NCI-H1105 treated with DMSO at 0.1 percent for 48 hours (cell line): ENCODE measurements around the gene GPR35.

Experiments used
- DNase-seq: peaks from one replicate; lab custom pipeline; 2025; lab: John Stamatoyannopoulos, UW

The GPR35 gene

DNA sequence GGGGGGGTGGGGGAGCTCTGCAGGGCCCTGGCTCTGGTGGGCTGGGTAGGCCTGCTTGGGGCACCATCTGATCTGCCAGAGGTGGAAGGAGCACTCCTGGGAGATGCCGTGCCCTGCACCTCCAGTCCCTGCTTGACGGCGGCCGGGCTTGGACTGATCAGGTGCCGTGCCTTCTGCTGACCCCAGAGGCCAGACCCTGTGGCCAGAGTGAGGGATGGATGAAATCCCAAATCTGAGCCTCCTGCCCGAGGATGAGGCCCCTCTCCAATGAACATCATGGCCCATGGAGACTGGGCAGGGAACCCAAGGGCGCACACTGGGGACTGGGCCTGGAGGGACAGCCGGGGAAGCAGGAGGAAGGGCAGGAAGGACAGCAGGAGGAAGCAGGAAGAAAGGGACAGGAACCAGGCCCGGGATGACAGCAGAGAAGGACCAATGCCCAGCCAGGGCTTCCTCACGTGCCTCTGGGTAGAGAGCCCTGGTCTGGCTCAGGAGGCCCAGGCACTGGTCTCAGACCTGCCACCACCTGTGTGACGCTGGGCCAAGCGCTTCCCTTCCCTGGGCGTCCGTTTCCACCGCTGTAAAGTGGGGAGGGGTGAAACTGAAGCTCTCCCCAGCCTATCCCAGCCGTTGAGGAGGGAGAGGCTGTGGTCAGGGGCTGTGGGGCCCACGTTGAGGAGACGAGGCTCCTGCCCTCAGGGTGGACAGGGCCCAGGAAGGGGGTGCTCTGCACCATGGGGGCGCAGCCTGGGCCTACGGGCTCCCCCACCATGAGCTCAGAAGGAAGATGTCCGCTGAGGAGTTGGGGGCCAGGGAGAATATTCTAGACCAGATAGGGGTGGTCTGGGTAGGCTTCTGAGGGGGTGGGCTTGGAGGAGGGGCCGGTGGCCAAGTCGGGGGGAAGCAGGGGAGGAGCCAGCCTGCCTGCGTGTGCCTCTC lies 1.0 kb upstream of the GPR35 start:
- no peak for DNase-seq

DNA sequence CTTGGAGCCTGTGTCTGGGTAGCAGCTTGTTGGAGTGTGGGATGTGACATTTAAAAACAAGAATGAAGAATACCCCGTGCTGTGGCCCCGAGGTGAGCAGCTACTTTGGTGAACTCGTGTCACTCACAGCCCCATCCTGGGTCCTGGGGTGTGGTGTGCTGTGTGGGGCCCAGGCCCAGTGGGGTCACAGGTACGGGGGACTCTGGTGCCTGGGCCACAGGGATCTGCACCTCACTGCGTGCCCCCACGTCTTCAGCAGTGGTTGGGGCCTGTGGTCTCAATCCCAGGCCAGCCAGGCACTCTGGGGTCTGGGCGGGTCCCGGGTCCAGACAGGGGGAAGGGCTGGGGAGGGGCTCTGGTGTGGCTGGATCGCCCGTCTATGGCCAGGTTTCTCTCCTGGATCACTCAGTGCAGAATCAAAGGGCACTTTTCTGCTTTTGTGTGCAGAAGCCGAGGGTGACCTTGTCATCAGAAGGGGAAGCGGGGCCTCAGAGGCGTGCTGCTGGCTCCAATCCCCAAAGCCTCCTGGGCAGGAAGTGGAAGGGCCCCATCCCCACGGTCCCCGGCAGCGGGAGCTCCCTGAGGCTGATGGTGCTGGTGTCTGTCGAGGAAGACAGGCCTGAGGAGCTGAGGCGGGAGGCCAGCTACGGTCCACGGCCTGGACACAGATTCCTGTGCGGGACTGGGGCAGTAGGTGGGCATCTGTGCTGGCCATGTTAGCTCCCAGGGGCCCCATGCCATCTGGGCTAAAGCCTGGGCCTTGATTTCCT lies 1.4 kb downstream of the GPR35 start:
- no peak for DNase-seq

DNA sequence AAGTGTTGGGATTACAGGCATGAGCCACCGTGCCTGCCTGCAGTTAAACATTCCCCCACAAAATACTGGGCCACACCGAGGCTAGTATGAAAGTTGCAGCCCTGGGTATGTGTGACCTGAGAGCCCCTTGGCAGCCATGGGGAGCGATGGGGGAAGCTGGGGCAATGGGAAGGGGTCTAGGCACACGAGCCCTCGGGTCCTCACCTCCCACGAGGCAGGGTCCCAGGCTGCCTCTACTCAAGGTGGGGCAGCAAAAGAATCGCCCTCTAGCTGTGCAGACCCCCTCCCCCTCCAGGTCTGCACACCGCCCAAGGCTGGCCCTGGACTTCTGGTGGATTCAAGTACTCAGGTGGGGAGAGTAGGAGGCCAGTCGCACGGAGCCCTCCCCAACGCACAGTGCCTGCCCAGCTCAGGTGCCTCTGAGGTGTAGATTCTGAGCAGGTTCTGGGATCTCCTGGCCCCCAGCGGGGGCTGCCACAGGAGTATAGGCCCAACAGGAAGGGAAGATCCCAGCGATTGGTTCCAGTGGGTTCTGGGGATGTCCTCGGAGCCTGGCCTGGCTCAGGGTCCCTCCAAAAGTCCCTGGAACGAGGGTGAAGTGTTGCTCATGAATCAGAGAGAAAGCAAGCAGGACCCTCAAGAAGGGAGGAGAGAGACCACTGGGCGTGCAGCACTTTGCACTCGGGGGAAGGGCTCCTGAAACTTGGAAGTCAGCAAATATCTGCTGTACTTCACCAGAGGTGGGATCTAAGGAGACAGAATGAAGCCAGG lies 2.6 kb downstream of the GPR35 start:
- DNase-seq, result no peak

DNA sequence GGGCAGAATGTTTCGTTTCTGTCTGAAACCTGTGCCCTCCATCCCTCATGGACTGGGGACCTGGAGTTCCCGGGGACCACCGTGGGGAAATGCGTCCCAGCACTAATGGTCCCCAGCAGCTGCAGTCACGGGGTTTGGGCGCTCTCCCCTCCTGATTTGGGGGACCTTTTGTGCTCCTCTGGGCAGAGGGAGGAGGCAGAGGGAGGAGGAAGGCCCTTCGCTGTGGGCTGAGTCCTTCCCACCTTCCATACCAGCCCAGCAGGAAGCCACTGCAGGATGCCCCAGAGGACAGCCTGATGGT lies 3.2 kb downstream of the GPR35 start:
- DNase-seq, result no peak

DNA sequence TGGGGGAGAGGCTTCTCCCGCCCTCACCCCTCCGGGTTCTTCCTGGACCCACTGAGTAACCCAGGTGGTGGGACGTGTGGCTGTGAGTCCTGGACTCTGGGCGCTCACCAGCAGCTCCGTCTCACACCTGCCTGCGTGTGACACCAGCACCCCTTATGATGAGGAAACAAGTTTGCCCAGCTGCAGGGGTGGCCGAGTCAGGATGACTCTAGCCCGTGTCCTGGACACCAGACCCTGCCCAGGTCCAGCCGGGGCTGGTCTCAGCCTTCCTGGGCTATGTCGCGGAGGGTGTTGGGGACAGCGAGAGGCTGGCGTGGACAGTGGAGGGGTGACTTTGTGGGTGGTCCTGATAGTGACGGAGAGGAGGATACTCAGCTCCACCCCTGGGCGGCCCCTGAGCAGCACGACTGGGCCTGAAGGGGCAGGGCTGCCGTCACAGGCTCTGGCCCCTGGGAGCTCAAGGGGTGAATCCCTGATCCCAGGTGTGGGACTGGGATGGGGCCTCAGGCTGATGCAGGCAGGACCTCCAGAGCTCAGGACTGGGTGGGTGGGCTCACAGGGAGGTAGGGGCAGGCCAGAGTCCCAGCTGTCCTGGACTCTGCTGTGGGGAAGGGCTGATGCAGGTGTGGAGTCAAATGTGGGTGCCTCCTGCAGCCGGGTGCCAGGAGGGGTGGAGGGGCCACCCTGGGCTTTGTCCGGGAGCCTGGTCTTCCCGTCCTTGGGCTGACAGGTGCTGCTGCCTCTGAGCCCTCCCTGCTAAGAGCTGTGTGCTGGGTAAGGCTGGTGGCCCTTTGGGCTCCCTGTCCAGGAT lies 3.7 kb downstream of the GPR35 start:
- no peak for DNase-seq

DNA sequence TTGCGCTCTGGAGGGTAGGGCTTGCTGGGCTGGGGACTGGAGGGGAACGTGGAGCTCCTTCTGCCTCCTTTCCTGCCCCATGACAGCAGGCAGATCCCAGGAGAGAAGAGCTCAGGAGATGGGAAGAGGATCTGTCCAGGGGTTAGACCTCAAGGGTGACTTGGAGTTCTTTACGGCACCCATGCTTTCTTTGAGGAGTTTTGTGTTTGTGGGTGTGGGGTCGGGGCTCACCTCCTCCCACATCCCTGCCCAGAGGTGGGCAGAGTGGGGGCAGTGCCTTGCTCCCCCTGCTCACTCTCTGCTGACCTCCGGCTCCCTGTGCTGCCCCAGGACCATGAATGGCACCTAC lies 4.3 kb downstream of the GPR35 start:
- DNase-seq, result no peak

DNA sequence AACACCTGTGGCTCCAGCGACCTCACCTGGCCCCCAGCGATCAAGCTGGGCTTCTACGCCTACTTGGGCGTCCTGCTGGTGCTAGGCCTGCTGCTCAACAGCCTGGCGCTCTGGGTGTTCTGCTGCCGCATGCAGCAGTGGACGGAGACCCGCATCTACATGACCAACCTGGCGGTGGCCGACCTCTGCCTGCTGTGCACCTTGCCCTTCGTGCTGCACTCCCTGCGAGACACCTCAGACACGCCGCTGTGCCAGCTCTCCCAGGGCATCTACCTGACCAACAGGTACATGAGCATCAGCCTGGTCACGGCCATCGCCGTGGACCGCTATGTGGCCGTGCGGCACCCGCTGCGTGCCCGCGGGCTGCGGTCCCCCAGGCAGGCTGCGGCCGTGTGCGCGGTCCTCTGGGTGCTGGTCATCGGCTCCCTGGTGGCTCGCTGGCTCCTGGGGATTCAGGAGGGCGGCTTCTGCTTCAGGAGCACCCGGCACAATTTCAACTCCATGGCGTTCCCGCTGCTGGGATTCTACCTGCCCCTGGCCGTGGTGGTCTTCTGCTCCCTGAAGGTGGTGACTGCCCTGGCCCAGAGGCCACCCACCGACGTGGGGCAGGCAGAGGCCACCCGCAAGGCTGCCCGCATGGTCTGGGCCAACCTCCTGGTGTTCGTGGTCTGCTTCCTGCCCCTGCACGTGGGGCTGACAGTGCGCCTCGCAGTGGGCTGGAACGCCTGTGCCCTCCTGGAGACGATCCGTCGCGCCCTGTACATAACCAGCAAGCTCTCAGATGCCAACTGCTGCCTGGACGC lies 4.9 kb downstream of the GPR35 start:
- DNase-seq, result no peak

DNA sequence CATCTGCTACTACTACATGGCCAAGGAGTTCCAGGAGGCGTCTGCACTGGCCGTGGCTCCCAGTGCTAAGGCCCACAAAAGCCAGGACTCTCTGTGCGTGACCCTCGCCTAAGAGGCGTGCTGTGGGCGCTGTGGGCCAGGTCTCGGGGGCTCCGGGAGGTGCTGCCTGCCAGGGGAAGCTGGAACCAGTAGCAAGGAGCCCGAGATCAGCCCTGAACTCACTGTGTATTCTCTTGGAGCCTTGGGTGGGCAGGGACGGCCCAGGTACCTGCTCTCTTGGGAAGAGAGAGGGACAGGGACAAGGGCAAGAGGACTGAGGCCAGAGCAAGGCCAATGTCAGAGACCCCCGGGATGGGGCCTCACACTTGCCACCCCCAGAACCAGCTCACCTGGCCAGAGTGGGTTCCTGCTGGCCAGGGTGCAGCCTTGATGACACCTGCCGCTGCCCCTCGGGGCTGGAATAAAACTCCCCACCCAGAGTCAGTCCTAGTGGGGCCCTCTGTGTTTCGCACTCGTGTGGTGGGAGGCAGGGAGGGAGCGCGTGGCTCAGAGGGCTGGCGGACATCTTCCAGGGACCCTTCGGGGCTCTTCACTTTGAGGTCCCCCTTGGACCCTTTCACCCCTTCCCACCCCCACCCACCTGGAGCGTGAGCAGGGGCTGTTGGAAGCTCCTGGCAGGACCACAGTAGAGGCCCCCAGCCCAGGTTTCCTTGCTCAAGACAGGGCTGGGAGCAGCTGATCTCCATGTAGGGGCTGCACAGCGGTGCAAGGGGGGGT lies 5.7 kb downstream of the GPR35 start:
- no peak for DNase-seq

DNA sequence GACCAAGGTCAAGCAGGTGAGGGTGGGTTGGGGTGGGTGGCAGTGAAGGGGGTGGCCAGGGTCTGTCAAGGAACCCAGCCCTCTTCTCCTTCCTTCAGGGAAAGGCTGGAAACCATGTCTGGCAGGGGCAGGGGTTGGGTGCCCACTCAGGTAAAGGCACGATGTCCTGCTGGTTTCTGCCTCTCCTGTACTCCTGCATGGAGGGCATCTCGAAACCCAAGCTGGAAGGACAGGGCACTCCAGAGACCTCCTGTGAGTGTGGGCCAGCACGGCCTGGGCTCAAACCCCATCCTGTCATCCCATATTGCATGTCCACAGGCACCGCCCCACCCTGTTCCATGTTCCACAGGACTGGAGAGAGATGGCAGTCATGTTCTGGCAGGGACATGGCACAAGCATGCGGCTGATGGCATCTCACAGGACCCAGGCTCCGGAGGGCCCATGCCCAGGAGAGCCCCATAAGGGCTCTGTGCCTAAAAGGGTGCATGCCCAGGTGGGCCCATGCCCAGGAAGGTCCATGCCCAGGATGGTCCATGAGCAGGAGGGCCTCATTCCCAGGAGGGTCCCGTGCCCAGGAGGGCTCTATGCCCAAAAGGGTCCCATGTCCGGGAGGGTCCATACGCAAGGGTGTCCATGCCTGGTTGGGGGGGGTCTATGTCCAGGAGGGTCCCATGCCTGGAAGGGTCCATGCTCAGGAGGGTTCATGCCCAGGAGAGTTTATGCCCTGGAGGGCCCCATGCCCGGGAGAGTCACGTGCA lies 6.4 kb downstream of the GPR35 start:
- DNase-seq, result no peak

DNA sequence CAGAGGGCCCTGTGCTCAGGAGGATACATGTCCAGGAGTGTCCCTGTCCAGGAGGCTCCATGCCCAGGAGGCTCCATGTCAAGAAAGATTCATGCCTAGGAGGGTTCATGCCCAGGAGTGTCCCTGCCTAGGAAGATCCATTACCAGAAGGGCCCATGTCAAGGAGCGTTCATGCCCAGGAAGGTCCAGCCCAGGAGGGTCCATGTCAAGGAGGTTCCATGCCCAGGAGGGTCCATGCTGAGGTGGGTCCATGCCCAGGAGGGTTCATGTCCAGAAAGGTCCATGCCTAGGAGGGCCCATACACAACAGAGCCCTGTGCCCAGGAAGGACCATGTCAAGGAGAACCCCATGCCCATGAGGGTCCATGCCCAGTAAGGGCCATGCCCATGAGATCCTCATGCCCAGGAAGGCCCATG lies 7.0 kb downstream of the GPR35 start:
- DNase-seq, result no peak

DNA sequence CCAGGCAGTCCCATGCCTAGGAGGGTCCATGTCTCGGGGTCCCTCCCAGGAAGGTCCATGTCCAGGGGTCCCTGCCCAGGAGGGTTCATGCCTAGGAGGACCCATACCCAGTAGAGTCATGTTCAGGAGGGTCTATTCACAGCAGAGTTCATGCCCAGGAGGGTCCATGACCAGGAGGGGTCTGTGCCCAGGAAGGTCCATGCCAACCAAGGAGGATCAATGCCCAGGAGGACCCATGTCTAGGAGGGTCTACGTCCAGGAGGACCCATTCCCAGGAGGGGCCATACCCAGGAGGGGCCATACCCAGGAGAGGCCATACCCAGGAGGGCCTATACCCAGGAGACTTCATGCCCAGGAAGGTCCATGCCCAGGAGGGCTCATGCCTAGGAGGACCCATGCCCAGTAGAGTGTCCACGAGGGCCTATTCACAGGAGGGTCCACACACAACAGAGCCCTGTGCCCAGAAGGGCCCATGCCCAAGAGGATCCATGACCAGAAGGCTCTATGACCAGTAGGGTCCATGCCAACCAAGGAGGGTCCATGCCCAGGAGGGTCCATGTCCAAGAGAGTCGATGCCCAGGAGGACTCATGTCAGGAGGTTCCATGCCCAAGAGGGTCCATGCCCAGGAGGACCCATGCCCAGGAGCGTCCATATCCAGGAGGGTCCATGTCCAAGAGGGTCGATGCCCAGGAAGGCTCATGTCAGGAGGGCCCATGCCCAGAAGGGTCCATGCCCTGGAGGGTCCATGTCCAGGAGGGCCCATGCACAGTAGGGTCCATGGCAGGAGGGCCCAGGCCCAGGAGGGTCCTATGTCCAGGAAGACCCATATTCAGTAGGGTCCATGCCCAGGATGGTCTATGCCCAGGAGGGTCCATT lies 10.1 kb downstream of the GPR35 start:
- DNase-seq, result no peak

DNA sequence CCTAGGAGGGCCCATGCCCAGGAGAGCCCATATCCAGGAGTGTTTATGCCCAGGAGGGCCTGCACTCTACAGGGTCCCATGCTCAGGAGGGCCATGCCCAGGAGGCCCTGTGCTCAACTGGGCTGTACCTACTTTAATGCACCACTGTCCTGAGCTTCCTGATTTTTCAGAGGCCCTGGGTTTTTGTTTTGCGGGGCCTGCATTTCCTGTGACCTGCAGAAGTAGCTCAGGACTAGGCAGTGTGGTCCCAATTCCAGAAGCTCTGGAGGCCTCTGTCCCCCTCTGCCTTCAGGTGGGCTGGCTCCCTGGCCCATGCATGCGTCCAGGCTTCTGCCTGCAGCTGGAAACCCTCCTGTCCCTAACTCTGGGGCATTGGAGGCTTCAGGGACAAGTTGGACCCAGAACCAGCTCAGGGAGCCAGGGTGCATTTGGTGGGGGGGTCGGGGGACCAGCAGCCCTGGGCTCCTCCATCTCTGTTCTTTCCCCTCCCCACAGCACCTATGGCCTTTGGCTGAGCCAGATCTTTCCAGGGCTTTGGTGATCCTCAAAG lies 10.8 kb downstream of the GPR35 start:
- DNase-seq, result no peak

DNA sequence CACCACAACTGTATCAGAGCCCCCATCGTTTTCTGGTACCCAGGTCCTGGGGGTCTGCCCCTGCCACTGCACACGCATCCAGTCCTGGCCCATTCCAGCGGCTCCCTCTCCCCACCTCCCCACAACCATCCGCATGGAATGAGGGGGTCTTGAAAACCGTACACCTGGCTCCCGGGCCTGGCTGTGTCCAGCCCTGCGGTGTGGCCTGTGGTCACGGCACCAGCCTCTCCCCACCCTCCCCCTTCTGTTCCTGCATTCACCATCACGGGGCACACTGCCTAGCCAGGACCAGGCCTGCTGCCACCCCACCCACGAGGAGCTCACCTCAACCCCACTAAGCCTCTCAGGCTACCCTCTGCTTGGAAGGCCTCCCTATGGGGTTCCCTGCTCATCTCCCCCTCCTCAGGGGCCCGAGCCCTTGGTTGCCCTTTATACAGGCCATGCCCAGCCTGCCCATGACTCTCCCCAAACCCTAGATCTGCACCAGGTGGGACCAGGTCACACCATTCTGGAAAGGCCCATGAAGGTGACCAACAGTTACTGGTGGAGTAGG lies 11.4 kb downstream of the GPR35 start:
- DNase-seq, result no peak

DNA sequence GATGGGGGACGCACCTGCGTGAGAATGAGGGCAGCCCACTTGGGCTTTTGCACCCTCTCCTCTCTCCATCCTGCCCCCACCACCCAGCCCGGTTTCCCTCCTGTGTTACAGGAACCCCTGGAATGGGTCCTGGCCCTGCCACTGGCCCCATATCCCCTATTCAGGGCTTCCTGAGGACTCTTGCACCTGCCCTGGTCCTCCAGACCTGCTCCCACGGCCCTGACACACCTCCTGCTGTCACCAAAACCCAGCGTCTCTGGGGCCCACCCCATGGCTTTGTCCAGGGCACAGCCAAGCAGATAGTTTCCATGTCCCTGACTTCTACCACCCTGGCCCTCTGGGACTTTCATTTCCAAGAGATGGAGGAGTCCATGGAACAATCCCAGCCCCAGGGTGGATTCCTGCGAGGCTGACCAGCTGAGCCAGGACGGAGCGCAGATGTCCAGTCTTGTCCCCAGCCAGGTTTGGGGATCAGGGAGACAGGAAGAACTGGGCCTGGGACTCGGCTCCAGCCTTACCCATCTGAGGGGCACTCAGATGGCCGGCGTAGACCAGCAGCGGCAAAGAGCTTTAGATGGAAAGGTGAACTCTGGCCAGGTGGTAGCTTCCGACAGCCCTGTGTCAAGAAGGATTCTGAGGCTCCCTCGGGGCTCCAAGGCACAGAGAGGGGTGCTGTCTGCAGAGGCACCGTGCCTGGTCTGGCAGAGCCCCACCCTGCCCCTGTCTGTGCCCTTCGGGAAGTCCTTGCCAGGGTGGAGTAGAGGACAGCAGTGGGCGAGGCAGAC lies 12.0 kb downstream of the GPR35 start:
- DNase-seq, result no peak

DNA sequence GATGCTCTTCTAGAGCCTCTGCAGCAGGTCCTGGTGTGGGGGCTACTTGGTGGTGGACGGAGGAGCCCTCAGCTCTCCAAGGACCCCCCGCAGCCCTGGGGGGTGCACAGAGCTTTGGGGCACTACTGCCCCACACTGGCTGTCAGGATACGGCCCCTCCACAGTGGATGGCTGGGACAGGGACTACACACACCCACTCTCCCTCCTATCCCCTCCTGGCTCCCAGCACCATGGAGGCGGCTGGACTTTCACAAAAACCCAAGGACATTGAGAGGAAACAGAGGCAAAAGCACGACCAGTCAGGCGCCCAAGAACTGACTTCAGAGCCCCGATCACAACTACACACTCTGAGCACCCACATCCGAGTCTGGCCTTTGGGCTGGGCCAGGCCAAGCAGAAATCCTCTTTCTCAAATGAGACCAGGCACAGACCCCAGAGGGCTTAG lies 12.6 kb downstream of the GPR35 start:
- no peak for DNase-seq

DNA sequence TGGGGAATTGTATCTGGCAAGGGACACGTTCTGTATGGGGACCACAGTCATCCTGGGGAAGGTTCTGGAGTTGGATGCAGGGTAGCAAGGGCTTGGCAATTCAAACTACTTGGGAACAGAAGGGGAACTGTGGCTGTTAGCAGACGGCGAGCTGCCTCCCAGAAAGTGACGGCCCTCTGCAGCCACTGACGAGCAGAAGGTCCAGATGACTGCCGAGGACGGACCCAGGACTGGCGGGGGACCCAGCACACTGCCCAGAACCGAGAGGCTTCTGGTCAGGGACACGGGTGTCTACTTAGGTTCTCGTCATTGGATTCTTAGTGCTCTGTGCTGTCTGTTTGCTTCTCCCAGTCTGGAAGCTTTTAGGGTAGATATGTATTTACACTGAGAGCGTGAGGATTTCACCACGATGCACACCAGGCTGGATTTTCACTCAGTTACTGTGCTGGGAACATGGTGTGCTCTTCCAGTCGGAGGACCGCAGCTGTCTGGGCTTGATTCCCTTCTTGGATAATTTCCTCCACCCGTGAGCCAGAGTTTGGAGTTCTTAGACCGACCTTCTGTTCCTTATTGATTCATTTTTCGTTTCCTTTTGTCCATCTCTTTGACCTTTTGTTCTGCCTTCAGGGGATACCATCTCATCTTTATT lies 13.4 kb downstream of the GPR35 start:
- DNase-seq, result no peak

DNA sequence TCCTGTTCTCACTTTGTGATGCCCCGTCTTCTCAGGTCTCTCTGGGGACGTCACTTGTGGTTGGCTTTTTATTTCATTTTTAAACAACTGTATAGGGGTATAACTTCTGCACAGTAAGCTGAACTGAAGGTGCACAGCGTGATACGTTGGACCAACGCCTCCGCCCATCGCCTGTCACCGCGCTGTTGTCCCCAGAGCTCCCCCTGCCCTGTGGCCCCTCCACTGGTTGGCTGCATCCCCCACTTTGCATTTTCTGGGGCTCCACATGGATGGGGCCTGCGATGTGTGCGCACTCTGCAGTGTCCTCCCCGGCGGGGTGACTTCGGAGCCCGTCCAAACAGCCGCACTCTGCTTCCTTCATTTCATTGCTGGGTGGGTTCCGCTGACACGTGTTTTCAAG lies 14.3 kb downstream of the GPR35 start:
- DNase-seq, result no peak
